ENCODE data around the gene SKIDA1.

DNA sequence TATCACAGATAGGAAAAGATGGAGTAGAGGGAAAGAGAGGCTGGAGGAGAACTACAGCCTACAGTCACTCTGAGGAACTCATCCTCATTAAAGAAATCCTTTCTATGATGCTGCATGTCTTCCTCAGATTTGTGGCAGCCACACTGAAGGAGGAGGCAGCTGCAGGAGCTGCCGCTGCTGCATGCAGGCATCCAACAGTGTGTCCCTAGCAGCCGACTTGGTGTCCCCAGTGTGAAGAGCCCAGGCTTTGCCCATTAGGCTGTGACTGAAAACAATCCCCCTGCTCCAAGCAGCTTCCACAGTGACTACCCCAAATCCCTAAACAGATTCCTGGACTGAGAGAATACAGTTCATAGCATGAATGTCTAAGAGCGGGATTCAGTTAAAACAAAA is 23.1 kb downstream of the SKIDA1 start:
- TF ChIP-seq, protein P1, sequence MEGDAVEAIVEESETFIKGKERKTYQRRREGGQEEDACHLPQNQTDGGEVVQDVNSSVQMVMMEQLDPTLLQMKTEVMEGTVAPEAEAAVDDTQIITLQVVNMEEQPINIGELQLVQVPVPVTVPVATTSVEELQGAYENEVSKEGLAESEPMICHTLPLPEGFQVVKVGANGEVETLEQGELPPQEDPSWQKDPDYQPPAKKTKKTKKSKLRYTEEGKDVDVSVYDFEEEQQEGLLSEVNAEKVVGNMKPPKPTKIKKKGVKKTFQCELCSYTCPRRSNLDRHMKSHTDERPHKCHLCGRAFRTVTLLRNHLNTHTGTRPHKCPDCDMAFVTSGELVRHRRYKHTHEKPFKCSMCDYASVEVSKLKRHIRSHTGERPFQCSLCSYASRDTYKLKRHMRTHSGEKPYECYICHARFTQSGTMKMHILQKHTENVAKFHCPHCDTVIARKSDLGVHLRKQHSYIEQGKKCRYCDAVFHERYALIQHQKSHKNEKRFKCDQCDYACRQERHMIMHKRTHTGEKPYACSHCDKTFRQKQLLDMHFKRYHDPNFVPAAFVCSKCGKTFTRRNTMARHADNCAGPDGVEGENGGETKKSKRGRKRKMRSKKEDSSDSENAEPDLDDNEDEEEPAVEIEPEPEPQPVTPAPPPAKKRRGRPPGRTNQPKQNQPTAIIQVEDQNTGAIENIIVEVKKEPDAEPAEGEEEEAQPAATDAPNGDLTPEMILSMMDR (IDR thresholded peaks at IDR 0.05; ENCODE audit: low read depth, low read length, poor library complexity, severe bottlenecking), result no peak
- TF ChIP-seq EZH2phosphoT487 (IDR thresholded peaks at IDR 0.05; ENCODE audit: borderline replicate concordance, low read length), result no peak
